Activated naive CD4-positive, alpha-beta T cell treated with anti-CD3 and anti-CD28 coated beads for 36 hours (primary cell): ENCODE results near the gene PARD3B. TPM values are rescaled to one million over a fixed set of nuclear protein-coding genes. Genes with fewer than 3 reads are reported as not detected.

Experiments
- CTCF ChIA-PET: fragments of 350-600 bp; sonication (Branson Sonifier 250); formaldehyde crosslinking; loops from one replicate; lab custom pipeline; 2021; ENCODE audit warnings: antibody characterized with exemption; lab: Charles Lee
- DNase-seq: peaks from one replicate; pipeline ENCODE4 v3.0.0-alpha.2; 2020
- H3K27ac Mint-ChIP-seq: one replicate; pipeline ENCODE4 v1.8.0; 2021; ENCODE audit warnings: mild to moderate bottlenecking, mixed read lengths
- H3K27me3 Mint-ChIP-seq: one replicate; pipeline ENCODE4 v1.8.0; 2021; ENCODE audit warnings: low read depth, mixed read lengths
- H3K36me3 Mint-ChIP-seq: one replicate; pipeline ENCODE4 v1.8.0; 2021; ENCODE audit warnings: low read depth, mixed read lengths
- H3K4me1 Mint-ChIP-seq: one replicate; pipeline ENCODE4 v1.8.0; 2021; ENCODE audit warnings: low read depth, mixed read lengths
- H3K4me3 Mint-ChIP-seq: one replicate; pipeline ENCODE4 v1.8.0; 2021; ENCODE audit warnings: mild to moderate bottlenecking, moderate library complexity, mixed read lengths
- H3K9me3 Mint-ChIP-seq: one replicate; pipeline ENCODE4 v1.8.0; 2021; ENCODE audit warnings: mixed read lengths
- intact Hi-C: fragments of 100-400 bp; cut with micrococcal nuclease; formaldehyde crosslinking; loops from one replicate; pipeline ENCODE4 v1.15.1; 2023
- total RNA-seq, 2 experiments: library from RNA; stranded (reverse); gene quantifications; one replicate each; pipeline ENCODE4 v1.2.3, GENCODE V29; 2021

PARD3B gene
- under 1 TPM; 0.15 to 0.43 TPM for total RNA-seq

GRCh38 chr2:204544961-204545860 lies at the start of gene PARD3B:
TSS of gene PARD3B (plus strand) at chr2:204545475. CDS start at chr2:204546000, 525 bp downstream.
- peak; percentile 41 for DNase-seq
- Mint-ChIP-seq H3K36me3 (no peaks in the 10 kb centered on the region), H3K27ac (no peak within 1 kb of the TSS), H3K4me3 (peak within 1 kb of the TSS; percentile 82), H3K27me3 (peaks cover 20% of the 10 kb centered on the region), H3K9me3 (no peaks in the 10 kb centered on the region), H3K4me1 (peaks cover 12% of the 10 kb centered on the region)
- intact Hi-C loops, result loop anchor here (5.0 kb wide), 1 partner anchor 398 kb away; no protein-coding TSS in a partner anchor
- CTCF ChIA-PET, result interaction anchor here (0.6 kb wide), 1 partner anchor 426 kb away, joined by 3 read pairs; no protein-coding TSS in a partner anchor

GRCh38 chr2:204496779-204497178 lies 48.5 kb upstream of the PARD3B start:
- Mint-ChIP-seq H3K4me3 (no peak overlapping the region), H3K9me3 (no peaks in the 10 kb centered on the region), H3K27ac (no peak overlapping the region), H3K27me3 (peaks cover 2% of the 10 kb centered on the region), H3K36me3 (no peaks in the 10 kb centered on the region), H3K4me1 (no peaks in the 10 kb centered on the region)
- no peak for DNase-seq
- CTCF ChIA-PET, result no interaction called here
- intact Hi-C loops, result no loop called here

- Mint-ChIP-seq H3K27me3 (peaks cover 2% of the 10 kb centered on the region), H3K9me3 (no peaks in the 10 kb centered on the region), H3K4me1 (no peaks in the 10 kb centered on the region), H3K4me3 (no peak overlapping the region), H3K36me3 (no peaks in the 10 kb centered on the region), H3K27ac (no peak overlapping the region)
- intact Hi-C loops, result no loop called here
- CTCF ChIA-PET, result no interaction called here
- no peak for DNase-seq
Measured at GRCh38 chr2:204497855-204498254, 47.4 kb upstream of the PARD3B start.

- Mint-ChIP-seq H3K27me3 (peaks cover 2% of the 10 kb centered on the region), H3K4me3 (no peak overlapping the region), H3K4me1 (no peaks in the 10 kb centered on the region), H3K27ac (no peak overlapping the region), H3K9me3 (no peaks in the 10 kb centered on the region), H3K36me3 (no peaks in the 10 kb centered on the region)
- no peak for DNase-seq
- intact Hi-C loops, result no loop called here
- CTCF ChIA-PET, result no interaction called here
Measured at GRCh38 chr2:204498291-204498690, 47.0 kb upstream of the PARD3B start.

- H3K4me3 Mint-ChIP-seq, result no peak overlapping the region
- no peaks in the 10 kb centered on the region for H3K27me3 Mint-ChIP-seq
- no peaks in the 10 kb centered on the region for H3K4me1 Mint-ChIP-seq
- no peaks in the 10 kb centered on the region for H3K36me3 Mint-ChIP-seq
- no peaks in the 10 kb centered on the region for H3K9me3 Mint-ChIP-seq
- DNase-seq, result no peak
- no peak overlapping the region for H3K27ac Mint-ChIP-seq
- intact Hi-C loops, result no loop called here
- CTCF ChIA-PET, result no interaction called here
Measured at GRCh38 chr2:204503869-204504268, 41.4 kb upstream of the PARD3B start.

GRCh38 chr2:204504594-204504993 lies 40.7 kb upstream of the PARD3B start:
- no peak overlapping the region for H3K27ac Mint-ChIP-seq
- no peaks in the 10 kb centered on the region for H3K4me1 Mint-ChIP-seq
- intact Hi-C loops, result no loop called here
- DNase-seq, result no peak
- no peaks in the 10 kb centered on the region for H3K9me3 Mint-ChIP-seq
- H3K27me3 Mint-ChIP-seq, result no peaks in the 10 kb centered on the region
- CTCF ChIA-PET, result no interaction called here
- H3K4me3 Mint-ChIP-seq, result no peak overlapping the region
- H3K36me3 Mint-ChIP-seq, result no peaks in the 10 kb centered on the region

GRCh38 chr2:204505488-204505887 lies 39.8 kb upstream of the PARD3B start:
- DNase-seq, result no peak
- Mint-ChIP-seq H3K36me3 (no peaks in the 10 kb centered on the region), H3K27ac (no peak overlapping the region), H3K27me3 (no peaks in the 10 kb centered on the region), H3K9me3 (no peaks in the 10 kb centered on the region), H3K4me1 (no peaks in the 10 kb centered on the region), H3K4me3 (no peak overlapping the region)
- CTCF ChIA-PET, result no interaction called here
- intact Hi-C loops, result no loop called here

- H3K27ac Mint-ChIP-seq, result no peak overlapping the region
- H3K4me1 Mint-ChIP-seq, result no peaks in the 10 kb centered on the region
- H3K27me3 Mint-ChIP-seq, result no peaks in the 10 kb centered on the region
- H3K9me3 Mint-ChIP-seq, result no peaks in the 10 kb centered on the region
- intact Hi-C loops, result no loop called here
- CTCF ChIA-PET, result no interaction called here
- no peaks in the 10 kb centered on the region for H3K36me3 Mint-ChIP-seq
- H3K4me3 Mint-ChIP-seq, result no peak overlapping the region
- DNase-seq, result no peak
Measured at GRCh38 chr2:204505946-204506345, 39.3 kb upstream of the PARD3B start.

GRCh38 chr2:204507636-204508035 lies 37.6 kb upstream of the PARD3B start:
- no peak for DNase-seq
- no peaks in the 10 kb centered on the region for H3K9me3 Mint-ChIP-seq
- CTCF ChIA-PET, result no interaction called here
- no peaks in the 10 kb centered on the region for H3K4me1 Mint-ChIP-seq
- no peak overlapping the region for H3K27ac Mint-ChIP-seq
- no peak overlapping the region for H3K4me3 Mint-ChIP-seq
- H3K36me3 Mint-ChIP-seq, result no peaks in the 10 kb centered on the region
- H3K27me3 Mint-ChIP-seq, result no peaks in the 10 kb centered on the region
- intact Hi-C loops, result no loop called here

- intact Hi-C loops, result no loop called here
- no peak for DNase-seq
- H3K9me3 Mint-ChIP-seq, result no peaks in the 10 kb centered on the region
- no peaks in the 10 kb centered on the region for H3K36me3 Mint-ChIP-seq
- H3K27ac Mint-ChIP-seq, result no peak overlapping the region
- CTCF ChIA-PET, result no interaction called here
- H3K4me3 Mint-ChIP-seq, result no peak overlapping the region
- H3K27me3 Mint-ChIP-seq, result peaks cover 3% of the 10 kb centered on the region
- H3K4me1 Mint-ChIP-seq, result no peaks in the 10 kb centered on the region
Measured at GRCh38 chr2:204510709-204511420, 34.4 kb upstream of the PARD3B start.

GRCh38 chr2:204514439-204514838 lies 30.8 kb upstream of the PARD3B start:
- H3K27me3 Mint-ChIP-seq, result peaks cover 5% of the 10 kb centered on the region
- no peak overlapping the region for H3K4me3 Mint-ChIP-seq
- no peak overlapping the region for H3K27ac Mint-ChIP-seq
- H3K4me1 Mint-ChIP-seq, result no peaks in the 10 kb centered on the region
- no peaks in the 10 kb centered on the region for H3K9me3 Mint-ChIP-seq
- CTCF ChIA-PET, result interaction anchor here (0.6 kb wide), 1 partner anchor 377 kb away, joined by 4 read pairs; no protein-coding TSS in a partner anchor
- intact Hi-C loops, result no loop called here
- no peaks in the 10 kb centered on the region for H3K36me3 Mint-ChIP-seq
- no peak for DNase-seq

- Mint-ChIP-seq H3K9me3 (no peaks in the 10 kb centered on the region), H3K4me1 (no peaks in the 10 kb centered on the region), H3K27ac (no peak overlapping the region), H3K36me3 (no peaks in the 10 kb centered on the region), H3K27me3 (peaks cover 5% of the 10 kb centered on the region), H3K4me3 (no peak overlapping the region)
- no peak for DNase-seq
- intact Hi-C loops, result no loop called here
- CTCF ChIA-PET, result no interaction called here
Measured at GRCh38 chr2:204515416-204515815, 29.9 kb upstream of the PARD3B start.
